Activated CD4-positive, alpha-beta T cell treated with anti-CD3 and anti-CD28 coated beads, Interleukin-2, amount 50 U/mL, for 48 hours (primary cell): ENCODE data around the gene HS3ST4.

Experiments used
- DNase-seq, 2 experiments: peaks; one replicate each; pipeline ENCODE4 v3.0.0-alpha.2; 2020

HS3ST4 gene

DNA sequence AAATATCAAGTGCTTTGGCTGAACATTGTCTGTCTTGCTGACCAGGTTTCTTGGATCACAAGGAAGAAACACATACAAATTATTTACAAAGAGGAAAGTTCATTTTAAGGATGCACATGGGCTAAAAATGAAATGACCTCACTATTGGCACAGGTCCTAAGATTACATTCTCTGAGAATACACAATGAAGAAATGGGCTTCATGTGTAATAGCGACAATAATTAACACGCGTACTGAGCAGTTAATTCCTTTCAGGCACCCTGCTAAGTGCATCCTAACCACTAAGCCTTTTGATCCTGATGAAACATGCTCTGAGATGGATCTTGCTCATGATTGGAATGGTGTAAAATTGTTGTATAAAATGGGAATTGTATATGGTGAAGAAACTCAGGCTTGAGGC, 429.0 kb downstream of the HS3ST4 start:
- no peak for DNase-seq

DNA sequence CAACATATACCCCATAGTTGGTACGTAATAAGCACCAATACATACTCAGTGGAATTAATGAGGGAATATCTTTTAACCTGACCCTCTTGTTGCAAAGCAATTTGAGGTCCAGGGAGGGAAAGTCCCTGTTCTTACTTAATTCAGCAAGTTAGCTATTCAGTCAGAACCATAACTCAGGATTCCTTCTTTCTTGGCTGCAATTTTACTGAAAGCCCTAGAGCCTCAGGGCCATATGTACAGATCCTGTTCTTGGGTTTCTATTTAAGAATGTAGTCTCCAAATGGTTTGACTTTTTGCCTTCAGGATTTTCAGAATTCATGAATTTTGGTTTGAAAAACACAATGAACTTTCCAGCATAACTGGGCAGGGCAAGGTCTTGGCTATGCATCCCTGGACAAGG, 436.5 kb downstream of the HS3ST4 start:
- no peak for DNase-seq

DNA sequence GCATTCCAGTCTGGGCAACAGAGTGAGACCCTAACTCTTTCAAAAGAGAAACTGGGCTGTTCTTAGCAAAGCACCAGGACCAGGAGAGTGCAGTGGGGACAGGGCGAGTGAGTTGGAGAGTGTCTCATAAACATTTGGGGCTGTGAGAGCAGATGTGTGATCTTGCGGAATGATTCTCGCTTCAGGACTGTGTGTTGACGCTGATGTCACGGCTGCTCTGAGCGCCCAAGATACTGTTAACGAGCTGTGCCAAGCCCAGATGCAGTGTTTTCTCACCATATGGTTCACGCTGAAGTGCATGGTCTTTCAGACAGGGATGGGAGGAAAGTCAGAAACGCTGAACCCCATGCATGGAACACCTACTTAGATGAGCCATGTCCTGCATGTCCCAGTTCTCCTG, 438.2 kb downstream of the HS3ST4 start:
- no peak for DNase-seq

DNA sequence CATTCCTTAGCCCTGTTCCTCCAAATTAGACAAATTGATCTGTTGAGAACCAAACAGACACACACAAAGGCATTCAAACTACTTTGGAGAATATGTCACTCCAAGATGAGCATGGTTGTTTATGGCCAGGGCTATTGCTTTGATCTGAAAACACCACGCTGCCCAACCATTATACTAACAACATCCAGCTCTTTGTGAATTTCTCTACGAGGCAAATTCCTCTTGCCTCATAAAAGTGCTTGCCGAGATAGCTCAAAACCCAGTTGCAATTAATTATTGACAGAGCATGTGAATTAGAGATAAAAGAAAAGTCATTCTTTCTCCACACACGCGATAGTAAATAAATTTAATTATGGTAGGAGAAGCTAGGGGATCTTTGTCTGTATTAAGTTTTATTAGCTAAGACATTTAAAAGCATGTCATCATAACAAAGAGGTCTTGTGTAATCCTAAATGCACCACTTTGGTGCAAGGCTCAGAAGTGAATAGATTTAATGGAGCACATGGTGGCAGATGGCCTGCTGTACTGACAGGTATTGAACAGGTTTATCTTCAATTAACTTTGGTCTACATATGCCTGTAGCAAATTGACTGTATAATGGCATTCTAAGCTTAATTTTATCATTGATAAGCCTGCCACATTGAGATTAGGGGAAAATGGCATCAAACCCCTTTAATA, 441.8 kb downstream of the HS3ST4 start:
- no peak for DNase-seq

DNA sequence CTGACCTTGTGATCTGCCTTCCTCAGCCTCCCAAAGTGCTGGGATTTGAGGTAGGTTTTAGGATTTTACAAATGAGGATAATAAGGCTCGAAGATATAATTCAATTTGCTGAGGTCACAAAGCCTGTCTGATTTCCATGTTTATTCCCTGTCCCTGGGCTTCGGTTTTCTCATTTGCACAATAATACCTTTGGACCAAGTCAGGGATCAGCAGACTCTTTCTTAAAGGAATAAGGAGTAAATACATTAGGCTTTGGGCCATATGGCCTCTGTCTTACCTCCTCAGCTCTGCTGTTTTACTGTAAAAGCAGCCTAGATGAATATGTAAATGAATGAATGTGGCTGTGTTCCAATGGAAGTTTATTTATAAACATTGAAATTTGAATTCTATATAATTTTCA, 442.8 kb downstream of the HS3ST4 start:
- DNase-seq = no peak

DNA sequence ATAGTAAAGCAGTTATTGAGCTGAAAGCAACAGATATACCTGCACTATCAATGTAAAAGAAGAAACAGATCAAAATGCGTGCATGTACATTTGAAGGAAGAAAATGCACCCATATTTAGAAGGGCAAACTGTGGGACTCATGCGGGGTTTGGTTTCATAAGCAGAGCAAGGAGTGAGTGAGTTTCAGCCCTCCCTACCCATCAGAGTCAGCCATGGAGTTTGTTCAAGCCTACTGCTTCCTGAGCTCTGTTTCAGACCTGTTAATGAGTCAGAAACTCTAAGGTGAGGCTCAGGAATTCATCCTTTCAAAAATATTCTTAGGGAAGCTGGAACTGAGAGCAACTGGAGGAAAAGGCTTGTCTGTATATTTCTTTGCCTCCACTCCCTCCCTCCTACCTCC, 446.2 kb downstream of the HS3ST4 start:
- DNase-seq = no peak

DNA sequence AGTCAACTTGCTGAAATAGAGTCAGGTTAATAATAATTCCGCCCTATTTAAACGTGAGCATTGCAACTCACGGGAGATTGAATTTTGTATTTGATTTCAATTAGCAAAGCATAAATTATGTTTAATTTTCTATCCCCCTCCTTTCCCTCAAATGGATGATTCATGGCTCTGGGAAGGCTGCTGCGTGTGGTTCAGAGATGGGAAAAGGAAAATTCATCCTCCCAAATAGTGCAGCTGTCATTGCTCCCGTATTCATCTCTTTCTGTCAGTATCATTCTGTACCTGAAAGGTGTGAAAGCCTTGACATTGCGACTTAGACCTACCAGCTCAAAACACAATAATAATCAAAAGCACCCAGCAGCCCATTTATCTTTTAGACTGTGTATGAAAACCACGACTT, 447.3 kb downstream of the HS3ST4 start:
- DNase-seq = no peak

DNA sequence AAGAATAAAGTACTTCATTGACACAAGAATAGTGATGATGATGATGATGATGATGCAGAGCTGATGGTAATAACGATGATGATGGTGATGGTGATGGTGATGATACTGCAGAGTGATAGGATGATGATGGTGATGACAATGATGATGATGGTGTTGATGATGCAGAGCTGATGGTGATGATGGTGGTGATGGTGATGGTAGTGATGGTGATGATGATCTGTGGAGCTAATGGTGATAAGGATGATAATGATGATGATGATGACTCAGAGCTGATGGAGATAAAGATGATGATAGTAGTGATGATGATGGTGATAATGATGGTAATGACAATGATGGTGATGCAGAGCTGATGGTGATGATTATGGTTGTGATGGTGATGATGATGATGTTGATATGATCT, 448.1 kb downstream of the HS3ST4 start:
- no peak for DNase-seq

DNA sequence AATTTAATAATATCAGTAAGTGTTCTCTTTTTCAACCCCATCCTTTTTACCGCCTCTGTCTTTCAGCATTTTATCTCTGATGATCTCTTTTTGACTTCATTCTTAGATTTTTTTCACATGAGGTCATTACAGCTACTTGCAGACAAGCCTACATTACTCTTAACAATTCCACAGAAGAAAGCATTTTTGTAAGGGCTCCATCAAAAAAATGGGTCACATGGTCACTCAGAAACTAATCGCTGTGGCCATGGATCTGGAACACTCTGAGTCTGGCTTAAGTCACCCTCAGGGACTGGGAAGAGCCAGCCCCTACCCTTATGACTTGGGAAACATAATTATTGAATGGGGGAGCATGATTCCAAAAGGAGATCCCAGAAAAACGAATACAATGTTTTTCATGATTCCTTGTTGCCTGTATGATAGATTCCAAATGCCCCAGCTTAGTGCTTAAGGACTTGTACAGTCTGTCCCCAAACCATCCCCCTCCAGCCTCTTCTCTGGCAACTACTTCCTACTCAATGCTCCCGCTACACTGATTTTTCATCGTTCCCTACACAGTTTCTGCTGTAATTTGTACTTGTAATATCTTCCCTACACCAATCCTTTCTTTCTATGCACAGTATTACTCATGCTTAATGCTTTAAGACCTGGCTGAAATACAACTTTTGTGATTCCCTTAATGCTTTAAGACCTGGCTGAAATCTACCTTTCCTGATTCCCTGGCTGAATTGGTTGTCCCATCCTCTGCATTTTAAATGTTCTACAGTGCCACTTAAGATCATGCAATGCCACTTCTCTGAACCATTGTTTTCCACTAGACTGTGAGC, 457.8 kb downstream of the HS3ST4 start:
- no peak for DNase-seq

DNA sequence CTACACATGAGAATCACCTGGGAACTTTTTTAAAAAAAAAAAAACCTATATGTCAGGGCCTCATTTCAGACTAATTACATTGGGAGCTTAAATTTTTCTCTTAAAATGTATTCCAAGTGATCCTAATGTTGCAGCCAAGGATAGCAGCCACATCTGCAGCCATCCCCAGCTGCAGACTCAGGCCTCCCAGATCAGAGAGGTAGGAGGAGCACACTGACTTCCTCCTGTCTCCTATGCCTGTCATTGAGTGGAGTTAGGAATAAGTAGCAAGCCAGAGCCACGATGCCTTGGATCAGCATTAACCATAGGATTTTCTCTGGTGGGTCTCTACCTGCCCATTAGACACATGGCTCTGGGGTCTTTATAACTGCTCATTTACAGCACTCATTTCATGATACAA, 463.5 kb downstream of the HS3ST4 start:
- no peak for DNase-seq

DNA sequence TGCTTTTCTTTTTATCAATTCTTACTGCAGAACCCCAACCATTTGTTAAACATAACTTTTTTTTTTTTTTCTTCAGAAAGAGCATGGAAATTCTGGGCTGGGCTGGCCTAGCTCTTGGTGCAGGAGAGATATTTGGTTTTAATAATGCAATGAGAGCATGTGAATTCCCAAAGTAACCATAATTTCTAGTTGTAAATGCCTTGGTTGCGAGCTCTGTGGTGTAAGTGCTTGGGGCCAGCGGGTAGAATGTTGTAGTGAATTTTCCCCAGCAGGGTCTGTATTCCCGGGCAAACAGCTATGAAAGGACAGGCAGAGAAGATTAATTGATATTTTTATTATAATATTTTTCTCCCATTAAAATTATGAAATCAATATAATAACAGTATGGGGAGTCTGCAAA, 465.6 kb downstream of the HS3ST4 start:
- DNase-seq = no peak

DNA sequence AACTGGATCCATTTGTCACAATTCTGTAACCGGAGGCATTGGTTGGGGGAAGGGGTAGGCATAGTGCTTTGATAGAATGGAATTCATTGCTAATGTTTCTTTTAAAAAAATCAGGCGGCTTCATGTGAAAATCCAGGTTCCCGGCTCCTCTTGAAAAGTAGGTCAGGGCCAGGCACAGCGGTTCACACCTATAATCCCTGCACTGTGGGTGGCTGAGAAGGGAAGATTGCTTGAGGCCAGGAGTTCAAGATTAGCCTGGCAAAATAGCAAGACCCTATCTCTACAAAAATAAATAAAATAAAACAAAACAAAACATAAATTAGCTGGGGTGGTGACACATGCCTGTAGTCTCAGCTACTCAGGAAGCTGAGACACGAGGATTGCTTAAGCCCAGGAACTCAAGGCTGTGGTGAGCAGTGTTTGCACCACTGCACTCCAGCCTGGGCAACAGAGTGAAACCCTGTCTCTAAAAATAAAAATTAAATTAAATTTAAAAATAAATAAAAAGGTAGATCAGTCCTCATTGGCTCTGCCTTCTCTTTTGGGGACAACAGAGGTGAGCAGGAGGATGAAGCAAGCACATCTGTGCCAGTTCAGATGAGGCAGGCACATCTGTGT, 466.5 kb downstream of the HS3ST4 start:
- DNase-seq = no peak

DNA sequence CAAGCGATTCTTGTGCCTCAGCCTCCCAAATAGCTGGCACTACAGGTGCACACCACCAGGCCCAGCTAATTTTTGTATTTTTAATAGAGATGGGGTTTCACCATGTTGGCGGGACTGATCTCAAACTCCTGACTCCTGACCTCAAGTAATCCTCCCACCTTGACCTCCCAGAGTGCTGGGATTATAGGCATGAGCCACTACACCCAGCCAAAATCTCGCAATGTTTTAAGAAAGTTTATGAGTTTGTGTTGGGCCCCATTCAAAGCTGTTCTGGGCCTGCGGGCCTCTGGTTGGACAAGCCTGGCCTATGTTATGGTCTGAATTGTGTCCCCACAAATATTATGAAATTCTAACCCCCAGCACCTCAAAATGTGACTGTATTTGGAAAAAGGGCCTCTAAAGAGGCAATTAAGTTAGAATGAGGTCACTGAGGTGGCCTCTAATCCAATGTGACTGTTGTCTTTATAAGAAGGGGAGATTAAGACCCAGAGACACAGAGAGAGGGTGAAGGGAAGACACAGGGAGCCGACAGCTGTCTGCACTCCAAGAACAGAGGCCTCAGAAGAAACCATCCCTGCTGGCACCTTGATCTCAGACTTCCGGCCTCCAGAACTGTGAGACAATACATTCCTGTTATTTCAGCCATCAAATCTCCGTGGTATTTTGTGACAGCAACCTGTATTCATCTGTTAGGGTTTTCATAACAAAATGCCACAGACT, 469.9 kb downstream of the HS3ST4 start:
- no peak for DNase-seq

DNA sequence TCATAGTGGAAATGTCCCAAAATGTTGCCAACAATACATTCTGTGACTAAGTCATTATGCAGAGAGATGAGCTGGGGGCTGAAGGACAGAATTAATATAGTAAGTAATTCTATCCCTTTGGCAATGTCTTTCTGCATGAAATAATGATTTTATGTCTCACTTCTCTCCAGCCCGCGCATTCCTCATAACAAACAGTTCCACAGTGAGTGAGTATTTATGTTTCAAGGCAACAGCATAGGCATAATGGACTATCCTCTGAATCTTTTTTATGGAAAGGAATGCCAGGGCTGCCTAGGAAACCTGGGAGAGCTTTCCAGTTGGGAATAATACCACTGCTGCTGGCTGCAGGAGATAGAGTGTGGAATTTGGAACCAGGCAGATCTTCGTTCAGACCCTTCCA, 477.7 kb downstream of the HS3ST4 start:
- no peak for DNase-seq

DNA sequence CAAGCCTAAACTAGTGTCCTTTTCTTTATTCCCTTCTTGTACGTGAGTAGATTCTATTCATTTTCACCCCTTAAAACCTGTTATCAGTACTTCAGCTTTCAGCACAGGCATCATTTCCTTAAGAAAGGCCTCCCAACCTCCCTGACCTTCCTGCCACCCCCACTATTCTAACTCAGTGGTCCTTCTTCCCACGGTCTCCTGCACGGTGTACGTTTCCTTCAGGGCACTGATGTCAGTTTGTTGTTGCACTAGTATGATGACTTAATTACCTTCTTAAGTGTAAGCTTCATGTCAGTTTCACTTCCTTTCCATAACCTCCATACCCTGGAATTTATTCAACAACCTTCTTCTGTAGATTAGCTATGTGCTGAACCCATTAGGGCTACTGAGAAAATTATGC, 484.2 kb downstream of the HS3ST4 start:
- no peak for DNase-seq

DNA sequence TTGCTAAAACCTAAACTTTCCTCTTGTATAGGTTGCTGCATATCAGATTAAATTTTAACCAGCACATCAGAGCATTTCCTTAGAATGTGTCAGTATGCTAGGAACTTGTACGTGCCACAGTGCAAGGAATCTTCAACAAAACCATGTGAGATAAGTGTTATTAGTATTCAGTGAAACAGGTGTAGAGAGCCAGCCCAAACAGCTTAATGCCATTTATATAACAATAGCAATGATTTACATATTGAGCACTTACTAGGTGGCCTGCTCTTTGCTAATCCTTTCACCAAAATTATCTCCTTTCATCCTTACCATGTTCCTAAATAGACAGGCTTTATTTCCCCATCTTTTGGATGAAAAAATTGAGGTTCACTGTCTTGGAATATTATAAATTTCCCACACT, 485.7 kb downstream of the HS3ST4 start:
- no peak for DNase-seq

DNA sequence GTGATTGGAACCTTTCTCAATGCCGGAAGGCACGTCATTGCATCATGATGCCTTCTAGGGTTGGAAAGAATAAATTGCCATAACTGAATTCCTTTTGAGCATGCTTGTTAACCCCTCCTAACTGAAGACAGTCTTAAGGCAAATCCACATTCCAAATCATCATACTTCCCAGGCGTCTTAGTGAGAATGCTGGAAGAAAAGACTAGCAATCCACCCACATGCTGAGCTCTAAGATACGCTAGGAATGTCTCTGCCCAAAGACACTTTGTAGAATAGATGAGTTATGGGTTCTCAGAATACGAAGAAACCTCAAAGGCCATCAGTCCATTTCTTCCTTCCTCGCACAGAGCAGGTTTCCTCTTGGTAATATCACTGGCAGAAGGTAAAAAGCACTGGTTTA, 486.5 kb downstream of the HS3ST4 start:
- no peak for DNase-seq

DNA sequence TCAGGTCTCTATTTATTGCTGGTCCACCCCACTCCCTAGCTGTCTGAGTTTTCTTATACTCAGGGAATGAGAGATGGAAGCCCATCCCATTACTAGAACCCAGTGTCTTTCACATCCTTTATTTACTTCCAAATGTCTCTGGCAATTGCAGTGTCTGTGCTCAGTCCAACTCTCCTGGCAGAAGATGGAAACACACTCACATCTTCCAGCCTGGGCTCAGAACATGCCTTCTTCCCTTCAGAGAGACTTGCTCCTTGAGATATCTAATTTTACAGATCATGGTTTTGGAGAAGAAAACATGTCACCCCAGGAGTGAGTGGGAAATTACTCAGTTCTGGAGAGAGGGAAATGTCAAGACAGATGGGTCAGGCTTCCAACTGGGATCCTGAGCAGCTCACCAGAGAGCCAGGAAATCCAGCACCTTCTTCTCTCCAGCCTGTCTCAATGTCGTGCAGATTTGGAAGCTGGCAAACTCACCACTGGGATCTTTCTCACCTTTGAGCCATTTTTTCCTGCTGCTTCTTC, 494.4 kb downstream of the HS3ST4 start:
- no peak for DNase-seq
